ENCODE results near the gene EVI5.
"Not testable (repeated sequence)": the region's sequence is repeated elsewhere in the genome, so short reads cannot be mapped to it uniquely, and the experiment has no call there.

EVI5 gene

GRCh38 chr1:92746255-92746654 lies 38.7 kb downstream of the EVI5 start:
- FAIRE-seq = not testable (repeated sequence)

- no peak for FAIRE-seq
These were observed 41.7 kb downstream of the EVI5 start for GRCh38 chr1:92743221-92743620.

- no peak for FAIRE-seq
These were observed 45.0 kb downstream of the EVI5 start for GRCh38 chr1:92739669-92740524.

GRCh38 chr1:92736395-92736794 lies 48.5 kb downstream of the EVI5 start:
- FAIRE-seq = peak; percentile 79

GRCh38 chr1:92730476-92730875 lies 54.4 kb downstream of the EVI5 start:
- no peak for FAIRE-seq

GRCh38 chr1:92728697-92729096 lies 56.2 kb downstream of the EVI5 start:
- no peak for FAIRE-seq

- FAIRE-seq = not testable (repeated sequence)
These were observed 61.2 kb downstream of the EVI5 start for GRCh38 chr1:92723713-92724112.

- FAIRE-seq = no peak
These were observed 63.0 kb downstream of the EVI5 start for GRCh38 chr1:92721886-92722285.

GRCh38 chr1:92721157-92721556 lies 63.8 kb downstream of the EVI5 start:
- FAIRE-seq = not testable (repeated sequence)

- not testable (repeated sequence) for FAIRE-seq
These were observed 69.4 kb downstream of the EVI5 start for GRCh38 chr1:92715476-92715951.

- no peak for FAIRE-seq
These were observed 71.0 kb downstream of the EVI5 start for GRCh38 chr1:92713939-92714338.

- FAIRE-seq = no peak
These were observed 73.3 kb downstream of the EVI5 start for GRCh38 chr1:92711473-92712165.

- FAIRE-seq = no peak
These were observed 75.2 kb downstream of the EVI5 start for GRCh38 chr1:92709738-92710137.

- FAIRE-seq = no peak
These were observed 76.4 kb downstream of the EVI5 start for GRCh38 chr1:92708368-92708950.

GRCh38 chr1:92707709-92708108 lies 77.2 kb downstream of the EVI5 start:
- FAIRE-seq = no peak

GRCh38 chr1:92707292-92707691 lies 77.6 kb downstream of the EVI5 start:
- no peak for FAIRE-seq

GRCh38 chr1:92705446-92705845 lies 79.5 kb downstream of the EVI5 start:
- no peak for FAIRE-seq

GRCh38 chr1:92701147-92701546 lies 83.8 kb downstream of the EVI5 start:
- no peak for FAIRE-seq

- no peak for FAIRE-seq
These were observed 86.0 kb downstream of the EVI5 start for GRCh38 chr1:92698932-92699331.

GRCh38 chr1:92695104-92695503 lies 89.8 kb downstream of the EVI5 start:
- FAIRE-seq = no peak

- no peak for FAIRE-seq
These were observed 93.0 kb downstream of the EVI5 start for GRCh38 chr1:92691925-92692324.

- FAIRE-seq = no peak
These were observed 94.5 kb downstream of the EVI5 start for GRCh38 chr1:92690212-92690906.

- FAIRE-seq = no peak
These were observed 104.9 kb downstream of the EVI5 start for GRCh38 chr1:92679980-92680379.

Data from A204.1 (cell line).